HG03460 (cell line): ENCODE data around the gene DEDD2.

Experiments used
- ATAC-seq: cut with Tn5 transposase; IDR thresholded peaks from one replicate; pipeline ENCODE4 v1.9.1; 2021; ENCODE audit not compliant: unreplicated experiment

DEDD2 gene

GRCh38 chr19:42174958-42175734 is 42.3 kb downstream of the DEDD2 start:
- ATAC-seq: no peak

DNA sequence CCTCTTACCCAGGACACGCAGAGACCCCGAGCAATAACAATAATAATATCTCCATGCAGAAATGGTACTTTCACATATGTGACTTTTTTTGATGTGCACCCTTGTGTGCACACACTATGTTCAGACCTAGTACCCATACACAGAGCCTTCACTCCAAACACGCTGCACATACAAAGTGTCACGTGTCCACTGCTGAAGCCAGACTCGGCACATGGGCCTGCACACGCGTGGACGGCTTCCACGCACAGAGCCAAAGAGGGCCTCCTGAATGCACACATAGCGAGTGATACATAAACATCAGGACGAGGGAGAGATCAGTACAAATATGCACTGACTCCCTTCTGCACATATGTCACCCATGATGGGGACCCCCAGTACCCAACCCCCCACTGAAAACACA is 43.3 kb downstream of the DEDD2 start:
- ATAC-seq: no peak

GRCh38 chr19:42173695-42174094 is 43.8 kb downstream of the DEDD2 start:
- no peak for ATAC-seq

DNA sequence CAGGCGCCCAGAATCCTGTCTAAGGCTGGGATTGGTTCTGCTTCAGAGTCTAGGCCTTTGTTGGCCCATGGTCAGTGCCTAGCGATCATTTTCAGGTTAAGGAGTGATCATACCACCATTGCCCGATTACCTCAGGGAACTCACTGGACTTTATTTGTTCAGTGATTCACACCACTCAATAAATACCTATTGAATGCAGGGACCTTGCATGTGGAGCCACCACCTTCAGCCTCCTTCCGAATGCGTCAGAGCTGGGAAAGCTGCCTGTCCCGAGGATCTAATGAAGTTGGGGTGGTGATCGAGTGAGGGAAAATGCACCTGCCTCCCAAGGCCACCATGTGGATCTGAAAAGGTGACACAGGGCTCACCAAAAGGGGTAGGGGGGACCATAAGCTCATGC is 45.2 kb downstream of the DEDD2 start:
- no peak for ATAC-seq

DNA sequence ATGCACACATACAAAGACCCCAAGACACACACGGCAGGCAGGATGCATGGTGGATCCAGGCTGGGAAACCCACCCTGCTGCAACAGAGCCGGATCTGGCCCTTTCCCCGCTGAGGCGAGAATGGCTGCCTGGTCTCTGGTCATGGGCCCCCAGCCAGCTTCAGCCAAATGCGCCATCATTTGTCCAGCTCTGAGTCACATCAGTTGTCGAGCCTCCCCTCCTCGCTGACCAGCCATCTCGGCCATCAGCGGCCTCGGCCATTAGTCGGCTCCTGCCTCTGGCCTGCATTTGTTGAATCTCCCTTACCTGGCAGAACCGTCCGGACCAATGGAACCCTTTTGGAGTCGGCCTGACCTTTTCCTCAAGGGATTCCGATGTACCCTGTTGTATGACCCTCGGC is 46.8 kb downstream of the DEDD2 start:
- no peak for ATAC-seq

DNA sequence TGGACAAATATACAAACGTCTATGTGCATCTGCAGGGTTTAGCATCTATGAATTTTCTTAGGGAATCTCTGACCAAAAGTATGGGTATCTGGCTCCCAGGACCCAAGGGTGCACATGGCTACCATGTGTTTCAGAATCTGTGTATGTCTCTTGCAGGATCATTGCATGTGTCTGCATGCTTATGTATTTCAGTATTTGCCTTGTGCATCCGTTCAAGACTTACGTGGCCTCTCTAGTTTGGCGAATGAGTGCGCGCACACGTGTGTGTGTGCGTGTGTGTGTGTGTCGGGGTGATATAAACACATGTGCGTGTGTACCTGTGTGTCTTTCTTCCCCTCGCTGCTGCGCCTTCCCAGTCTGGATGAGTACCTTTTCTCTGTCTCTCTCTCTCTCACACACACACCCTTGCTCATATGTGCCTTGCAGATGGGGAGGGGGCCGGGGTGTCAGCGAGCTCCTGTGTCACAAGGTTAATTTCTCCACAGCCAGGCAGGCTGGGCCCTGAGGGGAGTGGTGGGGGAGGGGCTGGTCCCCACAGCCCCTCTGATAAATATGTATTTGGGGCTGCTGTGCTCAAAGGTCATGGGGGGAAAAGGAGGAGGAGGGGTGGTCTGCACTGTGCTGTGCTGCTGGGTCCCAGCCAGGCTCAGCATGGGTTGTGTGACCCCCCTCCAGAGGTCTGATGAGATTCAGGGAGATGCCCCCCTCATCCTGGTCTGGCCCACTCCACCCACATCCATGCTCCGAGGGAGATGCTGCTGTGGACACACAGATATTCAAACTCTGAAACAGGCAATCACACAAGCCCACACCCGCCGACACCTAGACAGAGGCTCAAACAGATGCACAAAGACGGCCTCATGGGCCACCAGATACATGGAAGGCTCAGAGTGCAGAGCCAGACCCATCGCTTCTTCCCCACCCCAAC is 47.7 kb downstream of the DEDD2 start:
- ATAC-seq: no peak

- no peak for ATAC-seq
Observed at GRCh38 chr19:42168206-42168605, 49.3 kb downstream of the DEDD2 start.

DNA sequence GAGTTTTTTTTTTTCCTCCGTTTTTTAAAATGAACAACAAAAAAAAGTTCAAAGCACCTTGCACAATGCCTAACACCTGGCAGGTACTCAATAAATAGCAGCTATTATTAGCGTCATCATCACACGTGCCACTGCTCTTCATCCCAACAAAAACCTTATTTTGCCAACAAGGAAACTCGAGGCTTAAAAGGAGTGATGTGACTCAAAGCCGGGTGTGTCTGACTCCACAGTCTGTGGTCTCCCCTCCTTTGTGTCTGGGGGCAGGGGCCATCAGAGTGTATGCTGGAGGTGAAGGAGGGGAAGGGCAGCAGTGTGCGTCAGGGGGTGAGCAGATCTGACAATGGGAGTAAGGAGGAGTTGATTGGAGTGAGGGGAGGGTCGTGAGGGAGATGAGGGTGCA is 51.2 kb downstream of the DEDD2 start:
- ATAC-seq: no peak

DNA sequence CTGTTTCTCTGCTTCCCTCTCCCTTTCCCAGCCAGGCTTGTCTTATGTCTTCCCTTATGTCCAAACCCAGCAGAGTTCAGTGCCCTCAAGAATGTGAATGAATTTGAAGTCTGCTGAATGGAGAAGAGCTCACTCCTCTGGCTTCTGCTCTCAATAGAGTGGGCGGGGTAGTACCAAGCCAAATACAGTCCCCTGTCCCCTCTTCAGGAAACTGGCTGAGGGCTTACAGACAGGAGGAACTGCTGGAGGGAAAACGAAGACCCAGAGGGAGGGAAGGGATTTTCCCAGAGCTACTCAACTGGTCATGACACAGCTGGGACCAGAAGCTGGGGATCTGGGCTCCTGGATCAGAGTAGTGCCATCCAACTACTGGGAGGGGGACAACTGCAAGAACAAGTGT is 52.3 kb downstream of the DEDD2 start:
- ATAC-seq: no peak

DNA sequence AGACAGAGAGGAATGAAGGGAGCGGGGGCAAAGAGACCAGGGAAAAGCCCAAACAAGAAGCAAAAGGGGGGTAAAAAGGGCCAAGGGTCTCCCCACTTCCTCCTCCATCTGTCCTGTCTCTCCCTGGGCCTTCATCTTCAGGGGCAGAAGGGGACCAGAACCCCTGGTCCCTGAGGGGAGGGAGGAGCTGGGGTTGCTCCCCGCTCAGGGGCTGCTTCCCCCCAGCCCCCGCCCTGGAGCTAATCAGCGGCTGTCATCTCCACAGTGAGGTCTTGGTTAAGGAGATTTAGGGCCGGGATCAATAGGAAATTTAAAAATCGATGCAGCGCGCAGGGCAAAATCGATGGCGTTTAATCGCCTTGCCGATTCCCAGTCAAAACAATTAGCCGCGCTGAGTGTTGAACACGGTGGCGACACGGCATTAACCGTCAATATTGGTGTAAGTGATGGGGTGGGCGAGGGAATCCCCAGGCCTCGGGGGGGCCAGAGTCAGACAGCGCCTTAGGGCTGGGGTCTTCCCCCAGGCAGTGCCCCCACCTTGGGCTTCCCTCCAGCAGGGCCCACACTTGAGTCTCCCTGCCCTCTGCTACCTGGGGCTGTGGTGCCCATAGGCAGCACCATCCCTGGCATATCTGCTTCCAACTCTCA is 55.7 kb downstream of the DEDD2 start:
- ATAC-seq: no peak

- ATAC-seq: no peak
Observed at GRCh38 chr19:42159942-42160341, 57.5 kb downstream of the DEDD2 start.

GRCh38 chr19:42158926-42159325 is 58.6 kb downstream of the DEDD2 start:
- ATAC-seq: no peak

GRCh38 chr19:42156571-42156970 is 60.9 kb downstream of the DEDD2 start:
- no peak for ATAC-seq

DNA sequence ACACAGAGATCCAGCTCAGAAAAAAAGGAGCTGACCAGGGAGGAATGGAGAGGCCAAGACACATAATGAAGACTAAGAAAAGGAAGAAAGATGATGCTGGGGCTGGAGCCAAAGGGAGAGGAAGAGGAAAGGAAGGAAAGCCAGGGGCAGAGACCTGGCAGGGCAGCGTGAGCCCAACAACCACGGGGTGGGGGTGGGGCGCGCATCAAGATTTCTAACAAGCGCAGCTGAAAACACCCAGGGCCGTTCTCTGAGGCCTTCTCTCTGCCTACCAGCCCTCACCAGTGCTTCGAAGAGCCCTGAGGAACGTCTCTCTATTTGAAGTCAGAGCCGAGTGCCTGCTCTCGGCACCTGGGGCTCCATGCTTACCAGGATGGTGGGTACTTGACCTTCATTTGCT is 61.7 kb downstream of the DEDD2 start:
- ATAC-seq: no peak

- ATAC-seq: no peak
Observed at GRCh38 chr19:42154471-42155323, 62.8 kb downstream of the DEDD2 start.

DNA sequence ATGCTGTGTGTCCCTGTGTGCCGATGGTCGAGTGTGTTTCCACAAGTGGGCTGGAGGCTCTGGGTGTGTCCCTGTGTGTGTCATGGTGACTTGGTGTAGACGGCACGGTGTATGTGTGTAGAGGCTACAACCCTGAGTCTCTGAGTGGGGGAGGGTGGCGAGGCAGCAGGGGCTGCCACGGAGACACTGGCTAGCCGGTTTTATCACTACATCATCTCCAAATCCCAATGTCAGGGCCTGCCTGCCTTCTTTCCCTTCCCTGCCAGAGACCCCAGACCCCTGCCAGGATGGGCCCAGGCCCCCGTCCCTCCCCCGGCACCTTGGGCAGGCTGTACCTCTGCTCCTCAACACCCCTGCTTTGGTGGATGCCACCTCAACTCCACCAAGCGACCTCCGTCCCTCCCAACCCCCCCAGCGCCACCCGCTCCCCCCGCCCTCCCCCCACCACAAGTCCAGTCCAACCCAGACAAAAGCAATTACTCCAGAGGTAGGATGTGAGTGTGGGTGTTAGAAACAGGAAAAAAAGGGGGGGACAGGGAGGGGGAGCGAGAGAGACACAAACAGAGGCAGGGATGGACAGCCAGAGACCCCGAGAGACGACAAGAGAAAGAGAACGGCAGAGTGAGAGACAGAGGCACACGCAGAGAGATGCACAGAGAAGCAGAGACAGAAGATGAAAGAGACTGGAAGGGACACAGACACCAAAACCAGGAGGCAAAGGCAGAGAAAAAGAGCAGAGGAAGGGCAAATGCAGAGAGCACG is 63.6 kb downstream of the DEDD2 start:
- no peak for ATAC-seq

- no peak for ATAC-seq
Observed at GRCh38 chr19:42152910-42153671, 64.4 kb downstream of the DEDD2 start.

DNA sequence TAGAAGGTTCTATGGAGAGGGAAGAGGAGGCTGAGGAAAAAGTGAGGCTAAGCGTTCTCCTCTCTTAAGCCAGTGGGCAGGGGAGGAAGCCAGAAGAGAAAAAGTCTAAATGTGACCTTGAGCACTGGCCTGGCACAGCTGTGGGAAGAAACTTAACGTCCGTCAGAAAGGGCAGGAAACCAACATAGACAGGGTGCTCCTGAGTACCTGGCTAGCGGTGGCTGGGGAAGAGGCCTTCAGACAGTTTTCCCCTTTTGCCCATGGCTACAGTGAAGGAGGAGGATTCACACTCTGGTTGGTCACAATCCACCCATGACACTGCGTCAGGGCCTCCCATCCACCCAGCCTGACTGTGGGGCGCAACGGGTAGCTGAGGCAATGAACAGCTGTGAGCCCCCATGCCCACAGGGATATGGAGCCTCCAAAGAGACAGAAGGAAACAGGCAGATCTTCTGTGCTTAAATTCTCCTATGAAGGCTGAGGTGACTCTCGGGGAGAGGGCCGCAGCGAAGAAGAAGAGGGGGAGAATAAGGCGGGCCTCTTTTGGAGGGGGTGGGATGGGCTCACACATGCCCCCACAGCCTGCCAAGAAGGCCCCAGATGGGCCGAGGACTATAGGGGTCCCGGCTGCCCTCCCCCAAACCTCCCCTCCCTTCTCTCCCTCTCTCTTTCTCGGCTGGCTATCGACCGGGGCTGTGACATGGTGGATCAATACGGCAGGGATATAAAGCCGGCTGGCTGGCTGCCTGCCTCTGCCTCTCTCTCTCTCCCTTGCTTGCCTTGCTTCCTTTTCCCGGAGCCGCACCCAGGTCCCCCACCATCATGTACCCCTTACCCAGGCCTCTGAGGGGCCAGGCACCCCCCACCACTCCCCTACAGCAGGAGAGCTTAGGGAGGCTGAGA is 65.4 kb downstream of the DEDD2 start:
- no peak for ATAC-seq
